Tongue (tissue), 2 donors: ENCODE measurements around the gene CDK13. TPM values are rescaled to one million over a fixed set of nuclear protein-coding genes. Genes with fewer than 3 reads are reported as not detected.

Experiments
- DNase-seq: peaks from one replicate; pipeline ENCODE4 v3.0.0-alpha.2; 2015
- total RNA-seq: library from RNA; depleted of rRNA; stranded (reverse); fragments of >200 nt; gene quantifications from one replicate; pipeline ENCODE4 v1.2.3, GENCODE V29; 2014

CDK13 gene
- total RNA-seq, 1 donor from 2014 or later = 95.4 TPM

DNA sequence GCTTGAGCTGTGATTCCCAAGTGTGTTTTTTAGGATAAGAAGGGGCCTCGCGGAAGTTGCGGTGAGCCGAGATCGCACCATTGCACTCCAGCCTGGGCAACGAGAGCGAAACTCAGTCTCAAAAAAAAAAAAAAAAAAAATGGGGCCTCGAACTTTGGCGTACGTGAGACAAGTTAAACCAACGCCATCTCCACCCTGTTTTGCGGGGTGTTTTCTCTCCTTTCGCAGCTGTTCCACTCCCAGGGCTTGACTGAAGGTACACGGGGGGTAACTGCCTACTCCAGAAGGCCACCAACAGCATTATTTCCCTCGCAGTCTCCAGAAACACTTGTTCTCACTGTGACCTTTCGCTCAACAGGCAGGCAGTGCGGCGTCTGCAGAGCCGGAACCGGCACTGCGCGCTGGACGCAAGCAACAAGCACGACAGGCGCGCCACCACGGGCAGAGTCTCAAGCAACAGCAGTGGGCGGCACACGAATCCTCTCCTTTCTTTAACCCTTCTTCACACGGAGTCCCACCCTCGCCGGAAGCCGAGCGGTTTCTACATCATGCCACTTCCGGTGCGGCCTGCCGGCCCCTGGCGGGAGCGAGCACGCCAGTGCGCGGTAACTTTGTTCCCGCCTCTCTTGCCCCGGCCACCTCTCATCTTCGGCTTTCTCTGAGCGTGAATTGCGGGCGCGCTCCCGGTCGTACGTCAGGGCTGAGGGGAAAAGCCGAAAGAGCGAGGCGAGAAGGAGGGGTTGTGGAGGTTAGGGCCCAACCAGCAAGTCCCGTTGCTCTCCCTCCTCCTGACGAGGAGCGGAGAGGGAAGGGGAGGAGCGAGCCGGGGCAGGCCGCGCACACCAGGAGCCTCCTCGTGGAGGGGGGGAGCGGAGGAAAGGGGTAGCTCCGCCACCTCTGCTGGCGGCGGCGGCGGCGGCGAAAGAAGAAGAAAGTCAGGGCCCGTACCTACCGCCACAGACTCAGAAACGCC lies 814 bp upstream of the CDK13 start:
- peak; percentile 100 for DNase-seq

DNA sequence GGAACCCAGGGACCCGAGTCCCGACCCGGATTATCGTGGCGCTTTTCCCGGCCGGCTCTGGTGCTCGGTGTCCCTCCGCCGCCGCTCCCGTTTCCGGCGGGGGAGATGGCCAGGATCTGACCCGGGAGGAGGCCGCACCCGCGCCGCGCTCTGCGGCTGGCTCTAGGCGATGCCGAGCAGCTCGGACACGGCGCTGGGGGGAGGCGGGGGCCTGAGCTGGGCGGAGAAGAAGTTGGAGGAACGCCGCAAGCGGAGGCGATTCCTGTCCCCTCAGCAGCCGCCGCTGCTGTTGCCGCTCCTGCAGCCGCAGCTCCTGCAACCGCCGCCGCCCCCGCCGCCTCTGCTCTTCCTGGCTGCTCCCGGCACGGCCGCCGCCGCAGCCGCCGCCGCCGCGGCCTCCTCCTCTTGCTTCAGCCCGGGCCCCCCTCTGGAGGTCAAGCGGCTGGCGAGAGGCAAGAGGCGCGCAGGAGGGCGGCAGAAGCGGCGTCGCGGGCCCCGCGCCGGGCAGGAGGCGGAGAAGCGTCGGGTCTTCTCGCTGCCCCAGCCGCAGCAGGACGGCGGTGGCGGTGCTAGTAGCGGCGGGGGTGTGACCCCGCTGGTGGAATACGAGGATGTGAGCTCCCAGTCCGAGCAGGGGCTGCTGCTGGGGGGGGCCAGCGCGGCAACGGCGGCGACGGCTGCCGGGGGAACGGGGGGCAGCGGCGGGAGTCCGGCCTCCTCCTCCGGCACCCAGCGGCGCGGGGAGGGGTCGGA lies 593 bp downstream of the CDK13 start:
- no peak for DNase-seq

DNA sequence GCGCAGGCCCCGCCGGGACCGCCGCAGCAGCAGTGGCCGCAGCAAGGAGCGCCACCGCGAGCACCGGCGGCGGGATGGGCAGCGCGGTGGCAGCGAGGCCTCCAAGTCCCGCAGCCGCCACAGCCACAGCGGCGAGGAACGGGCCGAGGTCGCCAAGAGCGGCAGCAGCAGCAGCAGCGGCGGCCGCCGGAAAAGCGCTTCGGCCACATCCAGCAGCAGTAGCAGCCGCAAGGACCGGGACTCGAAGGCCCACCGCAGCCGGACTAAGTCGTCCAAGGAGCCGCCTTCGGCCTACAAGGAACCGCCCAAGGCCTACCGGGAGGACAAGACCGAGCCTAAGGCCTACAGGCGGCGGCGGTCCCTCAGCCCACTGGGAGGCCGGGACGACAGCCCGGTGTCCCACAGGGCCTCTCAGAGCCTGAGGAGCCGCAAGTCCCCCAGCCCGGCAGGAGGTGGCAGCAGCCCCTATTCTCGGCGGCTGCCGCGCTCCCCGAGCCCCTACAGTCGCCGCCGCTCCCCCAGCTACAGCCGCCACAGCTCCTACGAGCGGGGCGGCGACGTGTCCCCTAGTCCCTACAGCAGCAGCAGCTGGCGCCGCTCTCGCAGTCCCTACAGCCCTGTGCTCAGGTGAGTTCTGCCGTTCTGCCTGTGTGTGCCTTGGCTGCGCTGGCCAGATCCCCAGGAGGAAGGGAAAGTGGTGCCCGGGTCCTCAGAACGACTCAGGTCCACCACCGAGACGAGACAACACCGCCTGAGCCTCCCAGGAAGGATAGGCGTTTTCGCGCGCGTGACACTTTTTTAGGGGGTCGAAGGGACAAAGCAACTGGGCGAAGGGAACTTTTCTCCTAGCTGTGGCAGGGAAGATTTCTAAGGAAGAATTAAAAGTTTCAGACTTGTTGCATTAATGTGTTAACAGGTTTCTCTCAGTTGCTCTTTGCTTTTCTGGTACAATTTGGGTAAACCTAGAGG lies 1.5 kb downstream of the CDK13 start:
- peak; percentile 78 for DNase-seq

DNA sequence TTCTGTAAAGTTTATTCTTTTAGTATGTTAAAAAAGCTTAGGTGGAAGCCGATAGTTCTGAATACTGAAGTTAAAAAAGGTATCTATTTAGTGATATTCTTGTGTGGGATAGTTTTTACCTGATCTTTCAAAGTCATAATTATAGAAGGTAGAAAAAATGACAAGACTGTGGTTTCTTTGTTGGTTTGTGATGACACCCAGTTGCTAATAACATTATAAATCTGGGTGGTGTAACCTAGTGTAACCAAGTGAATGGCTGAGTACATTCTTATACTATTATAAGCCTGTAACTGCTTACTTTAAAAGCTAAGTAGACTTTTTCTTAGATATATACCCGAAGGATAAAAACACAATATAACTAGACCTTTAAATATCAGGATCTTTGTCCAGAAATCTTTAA lies 2.3 kb downstream of the CDK13 start:
- peak; percentile 32 for DNase-seq

GRCh38 chr7:39952803-39953202 lies 2.7 kb downstream of the CDK13 start:
- no peak for DNase-seq

DNA sequence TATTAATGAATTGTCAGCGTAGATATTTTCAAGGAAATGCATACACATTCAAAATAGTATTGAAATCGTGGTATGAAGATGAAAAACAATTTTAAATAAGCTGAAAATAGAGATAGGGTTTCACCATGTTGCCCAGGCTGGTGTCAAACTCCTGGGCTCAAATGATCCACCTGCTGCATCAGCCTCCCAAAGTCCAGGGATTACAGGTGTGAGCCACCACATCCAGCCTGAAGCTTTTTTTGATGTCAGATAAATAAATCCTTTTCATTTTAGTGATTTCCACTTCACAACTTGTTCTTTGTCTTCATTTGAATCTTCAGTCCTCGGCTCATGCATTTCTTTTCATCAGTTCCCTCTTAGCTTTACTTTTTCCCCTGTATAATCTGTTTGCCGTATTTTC lies 4.6 kb downstream of the CDK13 start:
- DNase-seq = no peak

DNA sequence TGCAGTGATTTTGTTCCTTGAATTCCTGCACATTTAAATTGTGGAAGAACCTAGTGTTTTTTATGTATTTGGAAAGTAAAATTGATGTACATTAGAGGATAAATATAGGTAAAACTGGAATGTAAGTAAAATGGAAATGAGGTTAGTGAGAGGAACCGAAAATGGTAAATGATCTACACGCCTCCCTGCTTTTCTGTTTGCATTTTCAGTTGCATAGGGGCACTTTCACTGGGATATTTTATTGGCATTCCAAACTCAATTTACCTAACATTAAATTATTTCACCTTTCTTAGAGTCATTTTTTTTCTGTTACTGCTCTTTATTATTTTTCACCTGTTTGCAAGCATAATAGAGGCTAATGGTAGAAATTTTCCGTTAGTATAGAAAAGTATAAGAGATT lies 8.0 kb downstream of the CDK13 start:
- DNase-seq = no peak

- DNase-seq = no peak
These were observed 17.5 kb downstream of the CDK13 start for GRCh38 chr7:39967406-39968161.

DNA sequence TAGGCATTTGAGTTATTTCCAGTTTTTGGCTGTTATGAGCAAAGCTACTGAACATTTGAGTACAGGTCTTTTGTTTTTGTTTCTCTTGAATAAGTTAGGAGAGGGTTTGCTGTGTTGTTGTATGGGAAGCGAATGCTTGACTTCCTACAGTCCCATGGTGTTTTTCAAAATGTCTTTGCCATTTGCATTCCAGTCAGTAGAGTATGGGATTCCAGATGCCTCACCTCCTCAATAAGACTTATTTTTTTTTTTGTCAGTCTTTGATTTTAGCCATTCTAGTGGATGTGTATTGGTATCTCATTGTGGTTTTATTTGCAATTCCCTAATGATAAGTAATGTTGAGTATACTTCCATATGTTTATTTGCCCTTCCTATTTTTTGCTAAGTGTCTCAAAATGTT lies 19.4 kb downstream of the CDK13 start:
- no peak for DNase-seq

DNA sequence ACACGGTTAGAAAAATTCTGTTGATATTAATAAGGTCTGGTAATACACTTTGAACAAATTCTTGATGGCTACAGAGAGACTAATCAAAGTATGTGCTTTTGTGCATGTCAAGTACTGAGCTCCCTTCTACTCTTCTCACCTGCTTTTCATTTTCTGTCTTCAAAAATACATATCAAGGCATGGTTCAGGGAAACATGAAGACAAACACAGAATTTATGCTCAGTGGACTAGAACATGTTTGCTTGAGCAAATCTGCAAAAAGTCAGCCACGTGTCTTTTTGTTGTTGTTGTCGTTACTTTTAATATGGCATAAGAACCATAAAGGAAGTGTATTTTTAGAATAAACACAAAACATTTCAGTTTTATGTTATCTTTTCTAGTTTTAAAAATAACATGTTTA lies 21.9 kb downstream of the CDK13 start:
- no peak for DNase-seq

DNA sequence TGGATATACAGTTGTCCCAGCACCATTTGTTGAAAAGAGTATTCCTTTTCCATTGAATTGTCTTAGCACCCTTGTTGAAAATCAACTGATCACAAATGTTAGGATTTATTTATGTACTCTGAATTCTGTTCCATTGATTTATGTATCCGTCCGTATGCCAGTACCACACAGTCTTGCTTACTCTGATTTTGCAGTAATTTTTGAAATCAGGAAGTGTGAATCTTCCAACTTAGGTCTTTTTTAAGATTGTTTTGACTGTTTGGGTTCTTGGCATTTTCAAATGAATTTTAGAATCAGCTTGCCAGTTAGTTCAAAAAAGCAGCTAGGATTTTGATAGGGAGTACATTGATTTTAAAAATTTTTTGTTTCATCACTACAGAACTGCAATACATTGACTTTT lies 23.7 kb downstream of the CDK13 start:
- DNase-seq = no peak

DNA sequence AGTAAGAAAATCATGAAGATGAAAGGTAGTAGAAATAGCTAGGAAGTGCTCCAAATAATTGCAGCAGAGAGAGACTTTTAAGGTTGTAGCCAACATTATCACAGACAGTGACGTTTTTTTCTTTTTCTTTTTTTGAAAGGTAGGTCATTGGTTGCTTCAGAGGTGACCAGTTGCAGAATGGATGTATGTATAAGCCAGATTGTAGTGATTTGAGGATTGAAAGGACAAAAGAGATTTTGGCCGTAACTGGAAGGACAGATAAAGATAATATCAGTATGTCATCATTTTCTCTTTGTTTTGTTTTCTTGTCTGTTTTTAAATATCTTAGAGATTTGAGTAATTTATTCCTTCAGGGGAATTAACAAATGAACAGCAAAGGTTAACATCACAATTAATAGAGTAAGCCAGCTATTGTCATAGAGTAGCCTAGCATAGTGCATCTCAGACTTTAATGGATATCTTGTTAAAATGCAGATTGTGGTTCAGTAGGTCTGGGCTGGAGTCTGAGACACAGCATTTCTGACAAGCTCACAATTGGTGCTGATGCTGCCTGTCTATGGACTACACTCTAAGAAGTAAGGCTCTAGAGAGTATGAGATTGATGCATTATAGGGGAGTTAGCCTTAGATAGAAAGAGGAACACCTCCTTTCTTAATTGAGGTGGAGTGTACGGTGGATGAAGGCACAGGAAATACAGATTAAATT lies 28.3 kb downstream of the CDK13 start:
- DNase-seq = no peak

DNA sequence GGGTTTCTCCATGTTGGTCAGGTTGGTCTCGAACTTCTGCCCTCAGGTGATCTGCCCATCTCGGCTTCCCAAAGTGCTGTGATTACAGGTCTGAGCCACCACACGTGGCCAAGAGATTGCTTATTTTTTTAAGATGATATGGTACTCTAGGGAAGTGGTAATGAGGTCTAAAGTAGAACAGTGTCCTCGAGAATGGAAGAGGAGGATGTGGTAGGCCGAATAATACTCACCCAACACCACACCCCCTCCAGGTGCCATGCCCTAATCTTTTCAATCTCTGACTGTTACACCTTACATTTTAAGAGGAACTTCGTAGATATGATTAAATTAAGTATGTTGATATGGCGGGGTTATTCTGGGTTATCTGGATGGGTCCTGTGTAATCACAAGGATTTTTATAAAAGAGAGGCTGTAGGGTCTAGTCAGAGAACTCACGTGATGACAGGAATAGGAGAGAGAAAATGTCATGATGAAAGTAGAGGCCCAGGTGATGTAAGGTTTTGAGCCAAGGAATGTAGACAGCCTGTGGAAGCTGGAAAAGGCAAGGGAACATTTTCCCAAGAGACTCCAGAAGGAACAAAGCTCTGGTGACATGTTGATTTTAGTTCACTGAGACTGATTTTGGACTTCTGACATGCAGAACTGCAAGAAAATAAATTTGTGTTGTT lies 29.5 kb downstream of the CDK13 start:
- DNase-seq = no peak

DNA sequence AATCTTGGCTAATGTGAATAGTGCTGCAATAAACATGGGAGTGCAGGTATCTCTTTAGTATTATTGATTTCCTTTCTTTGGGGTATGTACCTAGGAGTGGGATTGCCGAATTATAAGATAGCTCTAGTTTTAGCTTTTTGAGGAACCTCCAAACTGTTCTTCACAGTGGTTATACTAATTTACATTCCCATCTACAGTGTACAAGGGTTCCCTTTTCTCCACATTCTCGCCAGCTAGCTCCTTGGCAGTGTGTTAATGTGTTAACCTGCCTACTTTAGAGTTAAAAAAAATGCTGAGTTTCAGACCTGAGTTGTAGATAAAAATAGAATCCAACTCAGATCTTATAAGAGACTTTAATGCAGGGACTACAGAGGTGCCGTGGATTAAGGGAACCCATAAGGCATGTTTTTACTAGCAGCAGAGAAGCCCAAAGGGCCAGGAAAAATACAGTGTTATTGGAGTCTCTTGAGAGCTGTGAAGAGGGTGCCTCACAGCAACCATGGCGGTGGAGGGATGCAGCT lies 35.4 kb downstream of the CDK13 start:
- no peak for DNase-seq

- no peak for DNase-seq
These were observed 37.7 kb downstream of the CDK13 start for GRCh38 chr7:39987641-39988347.

DNA sequence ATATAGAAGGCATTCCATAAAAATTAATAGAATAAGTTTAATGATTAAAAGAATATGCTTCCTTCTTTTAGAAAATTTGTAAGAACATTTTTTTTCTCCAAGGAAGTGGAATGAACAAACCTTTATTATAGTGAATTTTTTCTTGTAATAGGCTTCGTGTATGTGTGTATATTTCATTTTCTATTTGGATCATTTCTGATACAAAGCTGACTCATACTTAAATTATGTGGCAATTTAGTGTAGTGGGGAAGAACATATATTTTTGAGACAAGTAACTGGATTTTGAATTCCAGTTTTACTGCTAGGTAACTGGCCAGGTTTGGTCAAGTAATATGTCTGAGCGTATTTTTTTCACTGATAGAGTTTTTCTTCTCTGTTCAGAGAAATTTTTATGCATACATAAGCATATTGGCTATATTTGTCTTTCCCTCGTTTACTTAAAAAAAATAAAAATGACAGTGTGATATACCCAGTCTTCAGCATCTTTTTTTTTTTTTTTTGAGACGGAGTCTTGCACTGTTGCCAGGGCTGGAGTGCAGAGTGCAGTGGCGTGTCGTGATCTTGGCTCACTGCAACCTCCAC lies 50.8 kb downstream of the CDK13 start:
- no peak for DNase-seq

DNA sequence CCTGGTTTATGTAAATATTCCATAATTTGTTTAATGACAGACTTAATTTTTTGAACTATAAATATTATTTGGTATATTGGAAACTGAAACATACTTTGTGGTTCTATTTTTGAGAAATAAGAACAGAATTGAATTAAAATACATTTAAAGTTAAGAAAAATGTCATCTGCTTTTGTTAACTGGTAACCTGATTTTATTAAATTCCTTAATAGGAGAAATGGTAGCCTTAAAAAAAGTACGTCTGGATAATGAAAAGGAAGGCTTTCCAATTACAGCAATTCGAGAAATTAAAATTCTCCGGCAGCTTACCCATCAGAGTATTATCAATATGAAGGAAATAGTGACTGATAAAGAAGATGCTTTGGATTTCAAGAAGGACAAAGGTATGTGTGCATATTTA lies 51.6 kb downstream of the CDK13 start:
- no peak for DNase-seq

- no peak for DNase-seq
These were observed 53.5 kb downstream of the CDK13 start for GRCh38 chr7:40003597-40003996.
